Activated gamma-delta T cell (primary cell): ENCODE measurements around the gene FAM89B.

Experiments
- DNase-seq: peaks from one replicate; lab custom pipeline; 2025; lab: John Stamatoyannopoulos, UW

FAM89B gene

GRCh38 chr11:65538915-65539743, 33.2 kb upstream of the FAM89B start:
- DNase-seq: no peak

- DNase-seq: no peak
These were observed 32.5 kb upstream of the FAM89B start for GRCh38 chr11:65539744-65540289.

- peak; percentile 79 for DNase-seq
These were observed 31.8 kb upstream of the FAM89B start for GRCh38 chr11:65540290-65541092.

GRCh38 chr11:65541093-65541982, 31.0 kb upstream of the FAM89B start:
- DNase-seq: no peak

- DNase-seq: no peak
These were observed 29.5 kb upstream of the FAM89B start for GRCh38 chr11:65542738-65543390.

- DNase-seq: no peak
These were observed 26.5 kb upstream of the FAM89B start for GRCh38 chr11:65545853-65546216.

- DNase-seq: peak; percentile 99
These were observed 25.9 kb upstream of the FAM89B start for GRCh38 chr11:65546217-65546958.

- DNase-seq: peak; percentile 37
These were observed 24.8 kb upstream of the FAM89B start for GRCh38 chr11:65547446-65548125.

- no peak for DNase-seq
These were observed 23.9 kb upstream of the FAM89B start for GRCh38 chr11:65548395-65548794.

- DNase-seq: no peak
These were observed 23.2 kb upstream of the FAM89B start for GRCh38 chr11:65549096-65549495.

GRCh38 chr11:65551572-65552387, 20.6 kb upstream of the FAM89B start:
- DNase-seq: no peak

- DNase-seq: no peak
These were observed 19.9 kb upstream of the FAM89B start for GRCh38 chr11:65552388-65552951.

- no peak for DNase-seq
These were observed 18.9 kb upstream of the FAM89B start for GRCh38 chr11:65553301-65554001.

GRCh38 chr11:65554057-65554818, 18.1 kb upstream of the FAM89B start:
- DNase-seq: no peak

- DNase-seq: no peak
These were observed 17.4 kb upstream of the FAM89B start for GRCh38 chr11:65554842-65555430.

GRCh38 chr11:65555693-65556231, 16.6 kb upstream of the FAM89B start:
- no peak for DNase-seq
